GM12878 (cell line): ENCODE measurements around the gene CDCA7L. TPM values are rescaled to one million over a fixed set of nuclear protein-coding genes. Genes with fewer than 3 reads are reported as not detected.

Experiments used
- ATAC-seq: fragments of 200-7000 bp; cut with Tn5 transposase; 3 replicates; pipeline ENCODE4 v1.9.1; 2020; ENCODE audit warnings: mild to moderate bottlenecking, moderate library complexity
- BruUV-seq: library from RNA; stranded (reverse); fragments of 400-500 nt; replicated peaks from 2 replicates; lab custom pipeline; 2021; lab: Mats Ljungman, UMichigan
- CTCF ChIA-PET: fragments of 300-600 bp; sonication (Branson Sonifier 250); formaldehyde crosslinking; extraction: SDS; loops from one replicate; lab custom pipeline; 2021; ENCODE audit warnings: inconsistent platforms; lab: Yijun Ruan, JAX
- POLR2A ChIA-PET: fragments of 350-600 bp; formaldehyde crosslinking; extraction: SDS; loops from one replicate; lab custom pipeline; 2021; ENCODE audit warnings: inconsistent platforms; lab: Charles Lee
- RAD21 ChIA-PET: fragments of 300-600 bp; sonication (Branson Sonifier 250); formaldehyde crosslinking; loops from one replicate; lab custom pipeline; 2023; ENCODE audit warnings: antibody characterized with exemption; ENCODE audit not compliant: unreplicated experiment; lab: Charles Lee
- SMC1A ChIA-PET: fragments of 300-600 bp; sonication (Branson Sonifier 250); formaldehyde crosslinking; loops from one replicate; lab custom pipeline; 2023; ENCODE audit not compliant: unreplicated experiment, uncharacterized antibody; lab: Charles Lee
- DNase-seq: peaks from one replicate; pipeline ENCODE4 v3.0.0-alpha.2; 2011; ENCODE audit warnings: low read depth, low spot score
- FAIRE-seq: peaks from 3 replicates; lab custom pipeline; 2011; peaks lifted over from hg19 to GRCh38; lab: Jason Lieb, UNC
- H2AFZ ChIP-seq: 2 replicates; pipeline ENCODE4 v1.6.0; 2011; ENCODE audit warnings: low read depth, low read length, control low read depth; ENCODE audit not compliant: control insufficient read depth
- H3K27ac ChIP-seq: 2 replicates; pipeline ENCODE4 v1.5.1; 2011; ENCODE audit warnings: control low read depth; ENCODE audit not compliant: control insufficient read depth, insufficient read depth
- H3K27me3 ChIP-seq, 2 experiments: replicated peaks in 1 of 2; 2 replicates each; pipeline versions ENCODE4 v1.6.0 to v1.6.1; 2011; ENCODE audit warnings: low read length in 1 of 2; ENCODE audit not compliant: control insufficient read depth in 2 of 2, insufficient read depth in 2 of 2
- H3K36me3 ChIP-seq, 2 experiments: 2 replicates each; pipeline ENCODE4 v1.5.1; 2011; ENCODE audit warnings: low read length in 1 of 2; ENCODE audit not compliant: control insufficient read depth in 2 of 2, insufficient read depth in 2 of 2
- H3K4me1 ChIP-seq: 2 replicates; pipeline ENCODE4 v1.6.1; 2011; ENCODE audit warnings: mild to moderate bottlenecking, low read length, moderate library complexity, mixed read lengths; ENCODE audit not compliant: control insufficient read depth, insufficient read depth
- H3K4me2 ChIP-seq: 2 replicates; pipeline ENCODE4 v1.6.0; 2011; ENCODE audit warnings: control low read depth; ENCODE audit not compliant: control insufficient read depth, insufficient read depth
- H3K4me3 ChIP-seq: fragments of 200-600 bp; sonication (generic); 2 replicates; pipeline ENCODE4 v1.5.1; 2016
- H3K79me2 ChIP-seq: 2 replicates; pipeline ENCODE4 v1.6.0; 2011; ENCODE audit warnings: low read length; ENCODE audit not compliant: control insufficient read depth, insufficient read depth
- H3K9ac ChIP-seq: 2 replicates; pipeline ENCODE4 v1.8.0; 2011; ENCODE audit warnings: low read length, control low read depth, mixed read lengths; ENCODE audit not compliant: control insufficient read depth, insufficient read depth
- H3K9me3 ChIP-seq: replicated peaks from 3 replicates; pipeline ENCODE4 v1.5.1; 2011; ENCODE audit warnings: mild to moderate bottlenecking, low read length; ENCODE audit not compliant: control insufficient read depth, insufficient read depth
- H4K20me1 ChIP-seq: 2 replicates; pipeline ENCODE4 v1.6.0; 2011; ENCODE audit not compliant: control insufficient read depth, insufficient read depth
- ATF3 ChIP-seq: IDR thresholded peaks from 2 replicates; pipeline ENCODE4 v1.6.1; 2011; ENCODE audit warnings: low read depth, mild to moderate bottlenecking, low read length, moderate library complexity, borderline replicate concordance; ENCODE audit errors: extremely low read depth
- ATF7 ChIP-seq: fragments of 450-650 bp; IDR thresholded peaks from 2 replicates; pipeline ENCODE4 v1.6.1; 2016; ENCODE audit warnings: low read depth, mild to moderate bottlenecking
- EED ChIP-seq: sonication (generic); IDR thresholded peaks from 2 replicates; pipeline ENCODE4 v1.6.1; 2016; ENCODE audit warnings: antibody characterized with exemption, low read depth
- HDGF ChIP-seq: fragments of 450-650 bp; IDR thresholded peaks from 2 replicates; pipeline ENCODE4 v1.6.1; 2016; ENCODE audit warnings: antibody characterized with exemption
- NFIC ChIP-seq: IDR thresholded peaks from 2 replicates; pipeline ENCODE4 v1.6.1; 2012; ENCODE audit warnings: low read depth, mild to moderate bottlenecking, inconsistent platforms, low read length, moderate library complexity
- NRF1 ChIP-seq: conservative IDR thresholded peaks from 2 replicates; pipeline ENCODE4 v1.6.1; 2011; ENCODE audit warnings: mild to moderate bottlenecking, low read depth, low read length, improper control_type of control experiment
- REST ChIP-seq: IDR thresholded peaks from 2 replicates; pipeline ENCODE4 v1.6.1; 2012; ENCODE audit warnings: mild to moderate bottlenecking, low read depth, low read length
- SMC3 ChIP-seq: IDR thresholded peaks from 2 replicates; pipeline ENCODE4 v1.6.1; 2011; ENCODE audit warnings: low read length, improper control_type of control experiment, borderline replicate concordance
- TCF3 ChIP-seq: IDR thresholded peaks from 2 replicates; pipeline ENCODE4 v1.6.1; 2012; ENCODE audit warnings: low read depth, mild to moderate bottlenecking, low read length, borderline replicate concordance; ENCODE audit not compliant: insufficient read depth
- YBX1 ChIP-seq: fragments of 450-650 bp; IDR thresholded peaks from 2 replicates; pipeline ENCODE4 v1.6.1; 2016; ENCODE audit warnings: antibody characterized with exemption
- WGBS: methylation state at CpG from one replicate; pipeline ENCODE4 v1.1.6; 2016; ENCODE audit warnings: low lambda C conversion rate; ENCODE audit not compliant: insufficient replicate concordance, insufficient coverage; ENCODE audit errors: missing lambda C conversion rate; 5-methylcytosine and 5-hydroxymethylcytosine counted together
- in situ Hi-C: fragments of 300-500 bp; cut with MboI; formaldehyde crosslinking; loops from 9 replicates; pipeline ENCODE4 v1.14.3; 2018; ENCODE audit warnings: mixed read lengths
- intact Hi-C: fragments of 100-400 bp; cut with micrococcal nuclease; formaldehyde crosslinking; loops from one replicate; pipeline ENCODE4 v1.14.2; 2022; ENCODE audit not compliant: unreplicated experiment
- polyA plus RNA-seq, 11 experiments: library from polyadenylated mRNA; depleted of rRNA in 4 of 11; unstranded in 6 of 11; stranded (reverse) in 5 of 11; fragments of >200 nt; fragmentation: Nextera tagmentation in 4 of 11; fragmentation: Illumina TruSeq in 1 of 11; extraction: Ambion mirVana in 4 of 11; extraction: Trizol in 1 of 11; gene quantifications; 1 replicate in 1 of 11; 2 replicates in 10 of 11; pipeline versions ENCODE4 v1.2.1 to v1.2.3, GENCODE V29; 2011 to 2016; ENCODE audit warnings: inconsistent platforms in 2 of 11, missing spikeins in 2 of 11, low read depth in 1 of 11
- total RNA-seq, 4 experiments: library from RNA; depleted of rRNA in 3 of 4; stranded (reverse); fragments of >200 nt in 3 of 4; fragmentation: Illumina TruSeq in 1 of 4; extraction: Trizol in 1 of 4; gene quantifications; 2 replicates each; pipeline versions ENCODE4 v1.2.1 to v1.2.3, GENCODE V29; 2013 to 2021
- TF ChIP-seq, protein P1 (sequence below): fragments of 450-650 bp; IDR thresholded peaks from 2 replicates; pipeline ENCODE4 v1.6.1; 2017; ENCODE audit warnings: mild to moderate bottlenecking, low read depth, inconsistent platforms; ENCODE audit not compliant: poor library complexity, severe bottlenecking
- TF ChIP-seq, protein P2 (sequence below): fragments of 450-650 bp; IDR thresholded peaks from 2 replicates; pipeline ENCODE4 v1.6.1; 2017; ENCODE audit warnings: mild to moderate bottlenecking

CDCA7L gene
- total and polyA plus RNA-seq, 10 of the 15 experiments (the other 5 are each of a cell fraction or from before 2014, with no cell fraction given): 30.3 to 92.2 (median 68.5) TPM

DNA sequence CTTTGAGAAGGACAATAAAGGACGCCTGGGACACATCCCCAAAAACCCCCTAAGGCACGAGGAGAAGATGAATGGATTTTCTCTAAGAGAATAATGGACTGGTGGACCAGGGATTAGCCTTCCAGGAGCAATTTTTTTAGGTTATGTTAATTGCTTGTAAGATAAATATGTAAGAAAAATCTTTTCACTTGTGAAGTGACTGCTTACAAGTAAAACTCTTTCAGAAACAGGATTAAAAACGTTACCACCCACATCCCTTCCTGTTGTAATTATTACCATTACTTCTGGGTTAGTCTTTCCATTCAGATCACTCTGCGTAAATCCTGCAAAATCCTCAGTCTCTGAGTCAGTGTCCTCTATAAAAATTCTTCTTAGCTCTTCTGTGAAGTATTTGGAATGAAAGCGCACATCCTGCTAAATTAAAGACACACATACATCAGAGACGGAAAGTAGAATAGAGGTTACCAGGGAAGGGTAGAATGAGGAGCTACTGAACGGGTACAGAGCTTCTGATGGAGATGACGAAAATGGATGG is 34.3 kb downstream of the CDCA7L start:
- Histone ChIP-seq H3K79me2 (no peaks in the 10 kb centered on the region), H3K4me3 (no peak overlapping the region), H3K27ac (no peak overlapping the region), H4K20me1 (no peaks in the 10 kb centered on the region), H3K4me2 (no peak overlapping the region), H3K36me3 (peaks cover 16 to 29% of the 10 kb centered on the region in 2 experiments), H2AFZ (no peak overlapping the region), H3K4me1 (no peaks in the 10 kb centered on the region), H3K9ac (no peak overlapping the region), H3K9me3 (no peaks in the 10 kb centered on the region; the same call in 2 of the 3 replicates), H3K27me3 (no peaks in the 10 kb centered on the region)
- in situ Hi-C loops: no loop called here
- ChIA-PET POLR2A (interaction anchor here (0.6 kb wide), 1 partner anchor 946 kb away, joined by 3 read pairs; no protein-coding TSS in a partner anchor), CTCF (no interaction called here), SMC1A (no interaction called here), RAD21 (no interaction called here)
- ATAC-seq: no peak
- no peak for FAIRE-seq
- intact Hi-C loops: no loop called here
- BruUV-seq: no TSS peak
- 75% methylated on average over 8 of the region's 8 CpGs for WGBS
- no peak for DNase-seq
- TF ChIP-seq, protein P1, sequence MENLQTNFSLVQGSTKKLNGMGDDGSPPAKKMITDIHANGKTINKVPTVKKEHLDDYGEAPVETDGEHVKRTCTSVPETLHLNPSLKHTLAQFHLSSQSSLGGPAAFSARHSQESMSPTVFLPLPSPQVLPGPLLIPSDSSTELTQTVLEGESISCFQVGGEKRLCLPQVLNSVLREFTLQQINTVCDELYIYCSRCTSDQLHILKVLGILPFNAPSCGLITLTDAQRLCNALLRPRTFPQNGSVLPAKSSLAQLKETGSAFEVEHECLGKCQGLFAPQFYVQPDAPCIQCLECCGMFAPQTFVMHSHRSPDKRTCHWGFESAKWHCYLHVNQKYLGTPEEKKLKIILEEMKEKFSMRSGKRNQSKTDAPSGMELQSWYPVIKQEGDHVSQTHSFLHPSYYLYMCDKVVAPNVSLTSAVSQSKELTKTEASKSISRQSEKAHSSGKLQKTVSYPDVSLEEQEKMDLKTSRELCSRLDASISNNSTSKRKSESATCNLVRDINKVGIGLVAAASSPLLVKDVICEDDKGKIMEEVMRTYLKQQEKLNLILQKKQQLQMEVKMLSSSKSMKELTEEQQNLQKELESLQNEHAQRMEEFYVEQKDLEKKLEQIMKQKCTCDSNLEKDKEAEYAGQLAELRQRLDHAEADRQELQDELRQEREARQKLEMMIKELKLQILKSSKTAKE: no peak
- TF ChIP-seq, protein P2, sequence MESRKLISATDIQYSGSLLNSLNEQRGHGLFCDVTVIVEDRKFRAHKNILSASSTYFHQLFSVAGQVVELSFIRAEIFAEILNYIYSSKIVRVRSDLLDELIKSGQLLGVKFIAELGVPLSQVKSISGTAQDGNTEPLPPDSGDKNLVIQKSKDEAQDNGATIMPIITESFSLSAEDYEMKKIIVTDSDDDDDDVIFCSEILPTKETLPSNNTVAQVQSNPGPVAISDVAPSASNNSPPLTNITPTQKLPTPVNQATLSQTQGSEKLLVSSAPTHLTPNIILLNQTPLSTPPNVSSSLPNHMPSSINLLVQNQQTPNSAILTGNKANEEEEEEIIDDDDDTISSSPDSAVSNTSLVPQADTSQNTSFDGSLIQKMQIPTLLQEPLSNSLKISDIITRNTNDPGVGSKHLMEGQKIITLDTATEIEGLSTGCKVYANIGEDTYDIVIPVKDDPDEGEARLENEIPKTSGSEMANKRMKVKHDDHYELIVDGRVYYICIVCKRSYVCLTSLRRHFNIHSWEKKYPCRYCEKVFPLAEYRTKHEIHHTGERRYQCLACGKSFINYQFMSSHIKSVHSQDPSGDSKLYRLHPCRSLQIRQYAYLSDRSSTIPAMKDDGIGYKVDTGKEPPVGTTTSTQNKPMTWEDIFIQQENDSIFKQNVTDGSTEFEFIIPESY: no peak
- TF ChIP-seq NRF1 (no peak), REST (no peak), ATF7 (no peak), TCF3 (no peak), NFIC (no peak), YBX1 (no peak), HDGF (no peak), ATF3 (no peak), SMC3 (no peak), EED (no peak)
